ENCODE measurements around the gene LRTM1.

DNA sequence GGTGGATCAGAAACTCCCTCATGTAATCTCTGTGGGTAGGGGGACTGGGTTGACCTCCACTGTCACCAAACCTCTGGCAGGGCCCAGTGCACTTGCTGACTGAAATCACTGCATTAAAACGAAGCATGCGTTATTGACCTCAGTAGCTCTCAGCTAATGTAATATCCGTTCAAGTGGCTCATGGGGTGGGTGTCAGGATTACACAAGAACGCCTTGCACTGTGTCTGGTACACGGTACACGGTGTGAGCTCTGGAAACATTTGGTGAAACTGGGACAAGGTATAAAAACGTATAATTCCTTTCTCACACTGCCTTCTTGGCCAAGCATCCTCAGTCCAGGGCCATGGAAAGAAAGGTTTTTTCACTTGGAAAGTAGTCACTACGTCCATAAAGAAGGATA is 11.9 kb downstream of the LRTM1 start:
- no peak for TF ChIP-seq EZH2 (IDR thresholded peaks at IDR 0.05; ENCODE audit: insufficient read depth, poor library complexity, severe bottlenecking)
- TF ChIP-seq EZH2phosphoT487 (IDR thresholded peaks at IDR 0.05; ENCODE audit: insufficient read depth, low read depth) = no peak
